Stimulated activated CD4-positive, alpha-beta T cell treated with anti-CD3 and anti-CD28 coated beads, Interleukin-1b, Interleukin-23, amount 100 ng/mL, for 24 hours (primary cell): ENCODE data around the gene ELOVL5.
"Not testable (repeated sequence)": the region's sequence is repeated elsewhere in the genome, so short reads cannot be mapped to it uniquely, and the experiment has no call there.

Experiments used
- DNase-seq, 4 experiments: peaks; one replicate each; pipeline ENCODE4 v3.0.0-alpha.2; 2020; ENCODE audit warnings: low read depth in 4 of 4, low spot score in 1 of 4

ELOVL5 gene

GRCh38 chr6:53330137-53330536 lies 18.6 kb downstream of the ELOVL5 start:
- no peak for DNase-seq

GRCh38 chr6:53328375-53328774 lies 20.4 kb downstream of the ELOVL5 start:
- DNase-seq = no peak

- no peak for DNase-seq
These were observed 21.7 kb downstream of the ELOVL5 start for GRCh38 chr6:53327017-53327395.

GRCh38 chr6:53326372-53327016 lies 22.3 kb downstream of the ELOVL5 start:
- no peak for DNase-seq

GRCh38 chr6:53325785-53326184 lies 23.0 kb downstream of the ELOVL5 start:
- DNase-seq = no peak

- DNase-seq = no peak
These were observed 26.3 kb downstream of the ELOVL5 start for GRCh38 chr6:53322188-53323029.

GRCh38 chr6:53321701-53322100 lies 27.0 kb downstream of the ELOVL5 start:
- DNase-seq = no peak

- no peak for DNase-seq
These were observed 27.8 kb downstream of the ELOVL5 start for GRCh38 chr6:53320964-53321363.

GRCh38 chr6:53318429-53318828 lies 30.3 kb downstream of the ELOVL5 start:
- no peak for DNase-seq

- DNase-seq = no peak
These were observed 30.9 kb downstream of the ELOVL5 start for GRCh38 chr6:53317861-53318260.

- not testable (repeated sequence) for DNase-seq
These were observed 31.5 kb downstream of the ELOVL5 start for GRCh38 chr6:53317299-53317698.

GRCh38 chr6:53316142-53316541 lies 32.6 kb downstream of the ELOVL5 start:
- DNase-seq = no peak

- no peak for DNase-seq
These were observed 33.5 kb downstream of the ELOVL5 start for GRCh38 chr6:53315086-53315724.

- no peak for DNase-seq
These were observed 34.9 kb downstream of the ELOVL5 start for GRCh38 chr6:53313784-53314400.

GRCh38 chr6:53312355-53312754 lies 36.4 kb downstream of the ELOVL5 start:
- no peak for DNase-seq

- DNase-seq = no peak
These were observed 37.2 kb downstream of the ELOVL5 start for GRCh38 chr6:53311586-53311935.

- no peak for DNase-seq
These were observed 37.8 kb downstream of the ELOVL5 start for GRCh38 chr6:53310771-53311585.

- DNase-seq = no peak
These were observed 38.8 kb downstream of the ELOVL5 start for GRCh38 chr6:53309901-53310300.

GRCh38 chr6:53309059-53309900 lies 39.5 kb downstream of the ELOVL5 start:
- no peak for DNase-seq

- DNase-seq = peak in 1 of 4 experiments; percentile 10
These were observed 41.9 kb downstream of the ELOVL5 start for GRCh38 chr6:53306819-53307347.
